ENCODE data around the gene SLC39A3. TPM values are rescaled to one million over a fixed set of nuclear protein-coding genes. Genes with fewer than 3 reads are reported as not detected.

The SLC39A3 gene
- total and polyA plus RNA-seq, 10 of the 15 experiments (the other 5 are each of a cell fraction or from before 2014, with no cell fraction given), result 0.63 to 67.1 (median 51.2) TPM

DNA sequence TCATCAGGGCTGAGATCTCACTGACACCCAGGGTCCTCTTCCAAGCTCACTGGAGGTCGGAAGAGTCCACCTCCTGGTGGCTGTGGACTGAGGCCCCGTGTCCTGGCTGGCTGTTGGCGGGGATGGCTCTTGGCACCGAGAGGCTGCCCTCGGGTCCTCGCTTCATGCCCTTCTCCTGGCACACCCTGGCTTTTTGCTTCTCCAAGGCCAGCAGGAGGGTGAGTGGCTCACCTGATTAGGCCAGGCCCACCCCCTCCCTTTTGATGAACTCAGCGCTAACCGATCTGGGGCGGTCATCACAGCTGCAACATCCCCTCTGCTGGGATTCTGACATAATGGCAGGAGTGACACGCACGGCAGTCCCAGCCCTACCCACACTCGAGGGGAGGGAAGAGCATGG, 4.4 kb downstream of the SLC39A3 start:
- ChIA-PET CTCF (interaction anchor here (1.2 to 1.3 kb wide), 2 partner anchors 14 to 87 kb away, joined by 5 to 6 read pairs; no protein-coding TSS in a partner anchor), RAD21 (ENCODE audit: unreplicated experiment) (interaction anchor here (1.1 kb wide), 1 partner anchor 12 kb away, joined by 3 read pairs; no protein-coding TSS in a partner anchor)
- in situ Hi-C loops (cut with MboI), result no loop called here
- TF ChIP-seq, protein P1, sequence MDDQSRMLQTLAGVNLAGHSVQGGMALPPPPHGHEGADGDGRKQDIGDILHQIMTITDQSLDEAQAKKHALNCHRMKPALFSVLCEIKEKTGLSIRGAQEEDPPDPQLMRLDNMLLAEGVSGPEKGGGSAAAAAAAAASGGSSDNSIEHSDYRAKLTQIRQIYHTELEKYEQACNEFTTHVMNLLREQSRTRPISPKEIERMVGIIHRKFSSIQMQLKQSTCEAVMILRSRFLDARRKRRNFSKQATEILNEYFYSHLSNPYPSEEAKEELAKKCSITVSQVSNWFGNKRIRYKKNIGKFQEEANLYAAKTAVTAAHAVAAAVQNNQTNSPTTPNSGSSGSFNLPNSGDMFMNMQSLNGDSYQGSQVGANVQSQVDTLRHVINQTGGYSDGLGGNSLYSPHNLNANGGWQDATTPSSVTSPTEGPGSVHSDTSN (IDR thresholded peaks at IDR 0.05; ENCODE audit: insufficient replicate concordance, low read depth, low read length), result no peak
- TF ChIP-seq NR2F1 (conservative IDR thresholded peaks at IDR 0.05) (no peak), SUZ12 (IDR thresholded peaks at IDR 0.05; ENCODE audit: unreplicated experiment) (no peak), PAX8 (IDR thresholded peaks at IDR 0.05) (no peak), MEF2A (IDR thresholded peaks at IDR 0.05; ENCODE audit: insufficient read depth, low read depth, low read length) (no peak), BACH1 (IDR thresholded peaks at IDR 0.05; ENCODE audit: borderline replicate concordance) (no peak), RAD51 (IDR thresholded peaks at IDR 0.05) (no peak), SIN3A (IDR thresholded peaks at IDR 0.05; ENCODE audit: low read depth, low read length) (no peak), FOS (IDR thresholded peaks at IDR 0.05; ENCODE audit: borderline replicate concordance, extremely low read depth, insufficient read length) (no peak)
- TF ChIP-seq, protein P2, sequence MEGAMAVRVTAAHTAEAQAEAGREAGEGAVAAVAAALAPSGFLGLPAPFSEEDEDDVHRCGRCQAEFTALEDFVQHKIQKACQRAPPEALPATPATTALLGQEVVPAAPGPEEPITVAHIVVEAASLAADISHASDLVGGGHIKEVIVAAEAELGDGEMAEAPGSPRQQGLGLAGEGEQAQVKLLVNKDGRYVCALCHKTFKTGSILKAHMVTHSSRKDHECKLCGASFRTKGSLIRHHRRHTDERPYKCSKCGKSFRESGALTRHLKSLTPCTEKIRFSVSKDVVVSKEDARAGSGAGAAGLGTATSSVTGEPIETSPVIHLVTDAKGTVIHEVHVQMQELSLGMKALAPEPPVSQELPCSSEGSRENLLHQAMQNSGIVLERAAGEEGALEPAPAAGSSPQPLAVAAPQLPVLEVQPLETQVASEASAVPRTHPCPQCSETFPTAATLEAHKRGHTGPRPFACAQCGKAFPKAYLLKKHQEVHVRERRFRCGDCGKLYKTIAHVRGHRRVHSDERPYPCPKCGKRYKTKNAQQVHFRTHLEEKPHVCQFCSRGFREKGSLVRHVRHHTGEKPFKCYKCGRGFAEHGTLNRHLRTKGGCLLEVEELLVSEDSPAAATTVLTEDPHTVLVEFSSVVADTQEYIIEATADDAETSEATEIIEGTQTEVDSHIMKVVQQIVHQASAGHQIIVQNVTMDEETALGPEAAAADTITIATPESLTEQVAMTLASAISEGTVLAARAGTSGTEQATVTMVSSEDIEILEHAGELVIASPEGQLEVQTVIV (IDR thresholded peaks at IDR 0.05; ENCODE audit: borderline replicate concordance, partially characterized antibody), result no peak
- TF ChIP-seq, protein P3, sequence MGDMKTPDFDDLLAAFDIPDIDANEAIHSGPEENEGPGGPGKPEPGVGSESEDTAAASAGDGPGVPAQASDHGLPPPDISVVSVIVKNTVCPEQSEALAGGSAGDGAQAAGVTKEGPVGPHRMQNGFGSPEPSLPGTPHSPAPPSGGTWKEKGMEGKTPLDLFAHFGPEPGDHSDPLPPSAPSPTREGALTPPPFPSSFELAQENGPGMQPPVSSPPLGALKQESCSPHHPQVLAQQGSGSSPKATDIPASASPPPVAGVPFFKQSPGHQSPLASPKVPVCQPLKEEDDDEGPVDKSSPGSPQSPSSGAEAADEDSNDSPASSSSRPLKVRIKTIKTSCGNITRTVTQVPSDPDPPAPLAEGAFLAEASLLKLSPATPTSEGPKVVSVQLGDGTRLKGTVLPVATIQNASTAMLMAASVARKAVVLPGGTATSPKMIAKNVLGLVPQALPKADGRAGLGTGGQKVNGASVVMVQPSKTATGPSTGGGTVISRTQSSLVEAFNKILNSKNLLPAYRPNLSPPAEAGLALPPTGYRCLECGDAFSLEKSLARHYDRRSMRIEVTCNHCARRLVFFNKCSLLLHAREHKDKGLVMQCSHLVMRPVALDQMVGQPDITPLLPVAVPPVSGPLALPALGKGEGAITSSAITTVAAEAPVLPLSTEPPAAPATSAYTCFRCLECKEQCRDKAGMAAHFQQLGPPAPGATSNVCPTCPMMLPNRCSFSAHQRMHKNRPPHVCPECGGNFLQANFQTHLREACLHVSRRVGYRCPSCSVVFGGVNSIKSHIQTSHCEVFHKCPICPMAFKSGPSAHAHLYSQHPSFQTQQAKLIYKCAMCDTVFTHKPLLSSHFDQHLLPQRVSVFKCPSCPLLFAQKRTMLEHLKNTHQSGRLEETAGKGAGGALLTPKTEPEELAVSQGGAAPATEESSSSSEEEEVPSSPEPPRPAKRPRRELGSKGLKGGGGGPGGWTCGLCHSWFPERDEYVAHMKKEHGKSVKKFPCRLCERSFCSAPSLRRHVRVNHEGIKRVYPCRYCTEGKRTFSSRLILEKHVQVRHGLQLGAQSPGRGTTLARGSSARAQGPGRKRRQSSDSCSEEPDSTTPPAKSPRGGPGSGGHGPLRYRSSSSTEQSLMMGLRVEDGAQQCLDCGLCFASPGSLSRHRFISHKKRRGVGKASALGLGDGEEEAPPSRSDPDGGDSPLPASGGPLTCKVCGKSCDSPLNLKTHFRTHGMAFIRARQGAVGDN (IDR thresholded peaks at IDR 0.05), result no peak
- TF ChIP-seq, protein P4, sequence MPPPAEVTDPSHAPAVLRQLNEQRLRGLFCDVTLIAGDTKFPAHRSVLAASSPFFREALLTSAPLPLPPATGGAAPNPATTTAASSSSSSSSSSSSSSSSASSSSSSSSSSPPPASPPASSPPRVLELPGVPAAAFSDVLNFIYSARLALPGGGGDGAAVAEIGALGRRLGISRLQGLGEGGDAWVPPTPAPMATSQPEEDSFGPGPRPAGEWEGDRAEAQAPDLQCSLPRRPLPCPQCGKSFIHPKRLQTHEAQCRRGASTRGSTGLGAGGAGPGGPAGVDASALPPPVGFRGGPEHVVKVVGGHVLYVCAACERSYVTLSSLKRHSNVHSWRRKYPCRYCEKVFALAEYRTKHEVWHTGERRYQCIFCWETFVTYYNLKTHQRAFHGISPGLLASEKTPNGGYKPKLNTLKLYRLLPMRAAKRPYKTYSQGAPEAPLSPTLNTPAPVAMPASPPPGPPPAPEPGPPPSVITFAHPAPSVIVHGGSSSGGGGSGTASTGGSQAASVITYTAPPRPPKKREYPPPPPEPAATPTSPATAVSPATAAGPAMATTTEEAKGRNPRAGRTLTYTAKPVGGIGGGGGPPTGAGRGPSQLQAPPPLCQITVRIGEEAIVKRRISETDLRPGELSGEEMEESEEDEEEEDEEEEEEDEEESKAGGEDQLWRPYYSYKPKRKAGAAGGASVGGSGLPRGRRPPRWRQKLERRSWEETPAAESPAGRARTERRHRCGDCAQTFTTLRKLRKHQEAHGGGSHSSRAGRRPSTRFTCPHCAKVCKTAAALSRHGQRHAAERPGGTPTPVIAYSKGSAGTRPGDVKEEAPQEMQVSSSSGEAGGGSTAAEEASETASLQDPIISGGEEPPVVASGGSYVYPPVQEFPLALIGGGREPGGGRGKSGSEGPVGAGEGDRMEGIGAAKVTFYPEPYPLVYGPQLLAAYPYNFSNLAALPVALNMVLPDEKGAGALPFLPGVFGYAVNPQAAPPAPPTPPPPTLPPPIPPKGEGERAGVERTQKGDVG (CRISPR knock-in tag; IDR thresholded peaks at IDR 0.05), result no peak

More for the DNA sequence above, 4.4 kb downstream of the SLC39A3 start:
- BruUV-seq (replicated peaks), result no TSS peak
- SMC1A ChIA-PET (ENCODE audit: uncharacterized antibody, unreplicated experiment), result interaction anchor here (1.1 kb wide), 1 partner anchor 87 kb away, joined by 3 read pairs; no protein-coding TSS in a partner anchor
- H3K9ac ChIP-seq (ENCODE audit: control insufficient read depth, insufficient read depth, low read length), result no peak overlapping the region
- H3K27ac ChIP-seq (ENCODE audit: control insufficient read depth, insufficient read depth), result no peak overlapping the region
- H3K79me2 ChIP-seq (ENCODE audit: control insufficient read depth, insufficient read depth, low read length), result peaks cover 14% of the 10 kb centered on the region
- no peak overlapping the region for H3K4me3 ChIP-seq
- intact Hi-C loops (cut with micrococcal nuclease; ENCODE audit: unreplicated experiment), result loop anchor here (5.0 kb wide), 1 partner anchor 68 kb away; no protein-coding TSS in a partner anchor
- no peak overlapping the region for H2AFZ ChIP-seq (ENCODE audit: control insufficient read depth, low read depth, low read length)
- POLR2A ChIA-PET, result no interaction called here
- H3K36me3 ChIP-seq (ENCODE audit: control insufficient read depth in 2 of 2, insufficient read depth in 2 of 2, low read length in 1 of 2), result peaks cover 11 to 15% of the 10 kb centered on the region in 2 experiments; a peak in 3 of 4 replicates
- 98% methylated on average over 12 of the region's 12 CpGs for WGBS (ENCODE audit: insufficient coverage, insufficient replicate concordance, low lambda C conversion rate, missing lambda C conversion rate)
- no peak overlapping the region for H3K4me2 ChIP-seq (ENCODE audit: control insufficient read depth, insufficient read depth)
- FAIRE-seq, result no peak
- no peaks in the 10 kb centered on the region for H3K4me1 ChIP-seq (ENCODE audit: control insufficient read depth, insufficient read depth, low read length)
- H4K20me1 ChIP-seq (ENCODE audit: control insufficient read depth, insufficient read depth), result no peaks in the 10 kb centered on the region
- H3K27me3 ChIP-seq (replicated peaks in 1 of 2; ENCODE audit: control insufficient read depth in 2 of 2, insufficient read depth in 2 of 2, low read length in 1 of 2), result no peaks in the 10 kb centered on the region
- ATAC-seq, result no peak
- DNase-seq (ENCODE audit: low read depth, low spot score), result no peak
- peaks cover 8% of the 10 kb centered on the region; the same call in 2 of the 3 replicates for H3K9me3 ChIP-seq (replicated peaks; ENCODE audit: control insufficient read depth, insufficient read depth, low read length)

Measured in GM12878 (cell line).